GM23338 (cell line): ENCODE results near the gene IKBKG. TPM values are rescaled to one million over a fixed set of nuclear protein-coding genes. Genes with fewer than 3 reads are reported as not detected.

Experiments
- ATAC-seq: fragments of 200-7000 bp; cut with Tn5 transposase; 3 replicates; pipeline ENCODE4 v1.9.1; 2020
- DNase-seq: peaks from one replicate; pipeline ENCODE4 v3.0.0-alpha.2; 2015; ENCODE audit warnings: low spot score
- H2AFZ ChIP-seq: fragments of 200-600 bp; sonication (generic); 2 replicates; pipeline ENCODE4 v1.8.0; 2016; ENCODE audit warnings: antibody characterized with exemption, mild to moderate bottlenecking, moderate library complexity
- H3F3A ChIP-seq: fragments of 200-600 bp; sonication (generic); replicated peaks from 2 replicates; pipeline ENCODE4 v1.8.0; 2017; ENCODE audit warnings: antibody characterized with exemption, mixed run types, low read depth
- H3K27ac ChIP-seq: fragments of 200-600 bp; sonication (generic); 2 replicates; pipeline ENCODE4 v1.6.1; 2016; ENCODE audit warnings: low read depth
- H3K27me3 ChIP-seq: fragments of 200-600 bp; sonication (generic); 2 replicates; pipeline ENCODE4 v1.8.0; 2016; ENCODE audit warnings: mild to moderate bottlenecking, mixed run types, moderate library complexity; ENCODE audit not compliant: insufficient read depth
- H3K36me3 ChIP-seq: fragments of 200-600 bp; sonication (generic); 2 replicates; pipeline ENCODE4 v1.8.0; 2016; ENCODE audit warnings: mild to moderate bottlenecking; ENCODE audit not compliant: insufficient read depth
- H3K4me1 ChIP-seq: fragments of 200-600 bp; sonication (generic); 2 replicates; pipeline ENCODE4 v1.8.0; 2016; ENCODE audit warnings: mild to moderate bottlenecking, moderate library complexity; ENCODE audit not compliant: insufficient read depth
- H3K4me2 ChIP-seq: fragments of 200-600 bp; sonication (generic); 2 replicates; pipeline ENCODE4 v1.7.1; 2017; ENCODE audit warnings: mixed run types
- H3K4me3 ChIP-seq: fragments of 200-600 bp; sonication (generic); 2 replicates; pipeline ENCODE4 v1.6.1; 2016; ENCODE audit warnings: mixed run types
- H3K79me2 ChIP-seq: fragments of 200-600 bp; sonication (generic); replicated peaks from 2 replicates; pipeline ENCODE4 v1.8.0; 2017; ENCODE audit warnings: mild to moderate bottlenecking; ENCODE audit not compliant: insufficient read depth
- H3K9me2 ChIP-seq: fragments of 200-600 bp; sonication (generic); 2 replicates; pipeline ENCODE4 v1.8.0; 2017; ENCODE audit not compliant: insufficient read depth
- H4K20me1 ChIP-seq: fragments of 200-600 bp; sonication (generic); replicated peaks from 2 replicates; pipeline ENCODE4 v1.8.0; 2017; ENCODE audit warnings: mild to moderate bottlenecking; ENCODE audit not compliant: insufficient read depth
- H3K27ac Mint-ChIP-seq: 2 replicates; pipeline ENCODE4 v1.8.0; 2020; ENCODE audit warnings: inconsistent platforms, mild to moderate bottlenecking, moderate library complexity, mixed read lengths
- H3K27me3 Mint-ChIP-seq: 3 replicates; pipeline ENCODE4 v1.8.0; 2022; ENCODE audit warnings: low read depth, mild to moderate bottlenecking, moderate library complexity, mixed read lengths, inconsistent platforms; ENCODE audit not compliant: insufficient read depth, poor library complexity
- H3K36me3 Mint-ChIP-seq: 3 replicates; pipeline ENCODE4 v1.8.0; 2021; ENCODE audit warnings: low read depth, mild to moderate bottlenecking, inconsistent platforms, moderate library complexity, mixed read lengths
- H3K4me1 Mint-ChIP-seq: 3 replicates; pipeline ENCODE4 v1.8.0; 2020; ENCODE audit warnings: mild to moderate bottlenecking, inconsistent platforms, mixed read lengths
- H3K4me3 Mint-ChIP-seq: 3 replicates; pipeline ENCODE4 v1.8.0; 2021; ENCODE audit warnings: moderate library complexity, mild to moderate bottlenecking, inconsistent platforms, mixed read lengths
- H3K9me3 Mint-ChIP-seq: 3 replicates; pipeline ENCODE4 v1.8.0; 2020; ENCODE audit warnings: moderate library complexity, mild to moderate bottlenecking, inconsistent platforms, mixed read lengths
- EZH2 ChIP-seq: fragments of 200-600 bp; sonication (generic); IDR thresholded peaks from one replicate; pipeline ENCODE4 v1.8.0; 2017; ENCODE audit warnings: antibody characterized with exemption, mild to moderate bottlenecking, low read depth; ENCODE audit not compliant: unreplicated experiment
- EZH2phosphoT487 ChIP-seq: fragments of 200-600 bp; sonication (generic); IDR thresholded peaks from one replicate; pipeline ENCODE4 v1.8.1; 2018; ENCODE audit warnings: antibody characterized with exemption; ENCODE audit not compliant: unreplicated experiment
- JUNB ChIP-seq: IDR thresholded peaks from one replicate; pipeline ENCODE4 v1.6.1; 2016; ENCODE audit warnings: antibody characterized with exemption; ENCODE audit not compliant: unreplicated experiment
- NANOG ChIP-seq: IDR thresholded peaks from 2 replicates; pipeline ENCODE4 v1.6.1; 2016; ENCODE audit warnings: antibody characterized with exemption, borderline replicate concordance
- STAT1 ChIP-seq: IDR thresholded peaks from one replicate; pipeline ENCODE4 v1.6.1; 2016; ENCODE audit warnings: antibody characterized with exemption; ENCODE audit not compliant: unreplicated experiment
- ZNF114 ChIP-seq: fragments of 250-450 bp; sonication (Bioruptor Pico); IDR thresholded peaks from 2 replicates; pipeline ENCODE4 v1.5.0; 2020; ENCODE audit warnings: mild to moderate bottlenecking, moderate library complexity
- ZNF331 ChIP-seq: fragments of 250-450 bp; sonication (Bioruptor Pico); IDR thresholded peaks from 2 replicates; pipeline ENCODE4 v1.5.0; 2020; ENCODE audit warnings: low read depth, mild to moderate bottlenecking, moderate library complexity
- polyA plus RNA-seq: library from polyadenylated mRNA; unstranded; fragments of >200 nt; fragmentation: Nextera tagmentation; extraction: Ambion mirVana; gene quantifications from 2 replicates; pipeline ENCODE4 v1.2.1, GENCODE V29; 2016
- total RNA-seq: library from RNA; depleted of rRNA; stranded (reverse); fragments of >200 nt; shearing (Covaris generic); gene quantifications from 2 replicates; pipeline ENCODE4 v1.2.3, GENCODE V29; 2014
- TF ChIP-seq, protein P1 (sequence below): IDR thresholded peaks from one replicate; pipeline ENCODE4 v1.6.1; 2018; ENCODE audit warnings: antibody characterized with exemption; ENCODE audit not compliant: unreplicated experiment
- TF ChIP-seq, protein P2 (sequence below), 2 experiments: fragments of 200-600 bp in 1 of 2; sonication (generic) in 1 of 2; conservative IDR thresholded peaks; 2 replicates each; pipeline versions ENCODE4 v1.5.1 to v1.6.1; 2016 to 2017; ENCODE audit warnings: antibody characterized with exemption in 2 of 2, low read depth in 2 of 2, mild to moderate bottlenecking in 2 of 2, moderate library complexity in 1 of 2
- TF ChIP-seq, protein P3 (sequence below): IDR thresholded peaks from 2 replicates; pipeline ENCODE4 v1.6.1; 2016; ENCODE audit warnings: antibody characterized with exemption

Gene IKBKG
- total and polyA plus RNA-seq, 2 experiments from 2014 or later, result 11.5 to 14.9 TPM

DNA sequence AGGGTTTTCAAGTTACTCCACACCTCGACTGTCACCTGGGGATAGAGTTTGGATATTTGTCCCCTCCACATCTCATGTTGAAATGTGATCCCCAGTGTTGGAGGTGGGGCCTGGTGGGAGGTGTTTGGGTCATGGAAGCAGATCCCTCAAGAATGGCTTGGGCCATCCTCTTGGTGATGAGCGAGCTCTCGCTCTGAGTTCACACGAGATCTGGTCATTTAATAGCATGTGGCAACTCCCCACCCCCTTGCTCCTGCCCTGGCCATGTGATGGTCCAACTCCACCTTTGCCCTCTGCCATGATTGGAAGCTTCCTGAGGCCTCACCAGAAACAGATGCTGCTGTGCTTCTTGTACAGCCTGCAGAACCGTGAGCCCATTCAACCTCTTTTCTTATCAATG is 45.8 kb downstream of the IKBKG start (continued):
- TF ChIP-seq, protein P1, sequence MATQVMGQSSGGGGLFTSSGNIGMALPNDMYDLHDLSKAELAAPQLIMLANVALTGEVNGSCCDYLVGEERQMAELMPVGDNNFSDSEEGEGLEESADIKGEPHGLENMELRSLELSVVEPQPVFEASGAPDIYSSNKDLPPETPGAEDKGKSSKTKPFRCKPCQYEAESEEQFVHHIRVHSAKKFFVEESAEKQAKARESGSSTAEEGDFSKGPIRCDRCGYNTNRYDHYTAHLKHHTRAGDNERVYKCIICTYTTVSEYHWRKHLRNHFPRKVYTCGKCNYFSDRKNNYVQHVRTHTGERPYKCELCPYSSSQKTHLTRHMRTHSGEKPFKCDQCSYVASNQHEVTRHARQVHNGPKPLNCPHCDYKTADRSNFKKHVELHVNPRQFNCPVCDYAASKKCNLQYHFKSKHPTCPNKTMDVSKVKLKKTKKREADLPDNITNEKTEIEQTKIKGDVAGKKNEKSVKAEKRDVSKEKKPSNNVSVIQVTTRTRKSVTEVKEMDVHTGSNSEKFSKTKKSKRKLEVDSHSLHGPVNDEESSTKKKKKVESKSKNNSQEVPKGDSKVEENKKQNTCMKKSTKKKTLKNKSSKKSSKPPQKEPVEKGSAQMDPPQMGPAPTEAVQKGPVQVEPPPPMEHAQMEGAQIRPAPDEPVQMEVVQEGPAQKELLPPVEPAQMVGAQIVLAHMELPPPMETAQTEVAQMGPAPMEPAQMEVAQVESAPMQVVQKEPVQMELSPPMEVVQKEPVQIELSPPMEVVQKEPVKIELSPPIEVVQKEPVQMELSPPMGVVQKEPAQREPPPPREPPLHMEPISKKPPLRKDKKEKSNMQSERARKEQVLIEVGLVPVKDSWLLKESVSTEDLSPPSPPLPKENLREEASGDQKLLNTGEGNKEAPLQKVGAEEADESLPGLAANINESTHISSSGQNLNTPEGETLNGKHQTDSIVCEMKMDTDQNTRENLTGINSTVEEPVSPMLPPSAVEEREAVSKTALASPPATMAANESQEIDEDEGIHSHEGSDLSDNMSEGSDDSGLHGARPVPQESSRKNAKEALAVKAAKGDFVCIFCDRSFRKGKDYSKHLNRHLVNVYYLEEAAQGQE, result no peak
- TF ChIP-seq NANOG (no peak), JUNB (no peak)

DNA sequence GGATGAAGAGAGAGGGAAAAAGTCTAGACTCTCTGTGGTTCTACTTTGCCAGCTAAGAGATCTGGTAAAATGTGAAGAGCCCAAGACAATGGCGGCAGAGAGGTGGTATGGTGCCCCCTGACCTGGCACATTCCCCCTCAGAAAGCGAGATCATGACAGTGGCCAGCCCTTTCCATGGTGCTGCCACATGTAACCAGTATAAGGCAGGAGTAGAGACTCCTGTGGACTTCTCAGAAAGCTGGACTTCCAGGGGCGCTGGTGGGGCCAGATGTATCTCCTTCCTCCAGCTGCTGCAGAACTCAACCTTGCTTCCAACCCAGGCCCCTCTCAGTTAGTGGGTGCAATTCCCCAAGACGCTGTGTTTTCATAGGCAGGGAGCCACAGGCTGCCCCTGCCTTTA is 47.1 kb downstream of the IKBKG start:
- Mint-ChIP-seq H3K36me3 (peaks cover 23% of the 10 kb centered on the region), H3K9me3 (peaks cover 31% of the 10 kb centered on the region; the same call in 2 of the 3 replicates)
- no peak for ATAC-seq
- TF ChIP-seq ZNF331, result no peak
- no peak for TF ChIP-seq NANOG
- TF ChIP-seq, protein P2, sequence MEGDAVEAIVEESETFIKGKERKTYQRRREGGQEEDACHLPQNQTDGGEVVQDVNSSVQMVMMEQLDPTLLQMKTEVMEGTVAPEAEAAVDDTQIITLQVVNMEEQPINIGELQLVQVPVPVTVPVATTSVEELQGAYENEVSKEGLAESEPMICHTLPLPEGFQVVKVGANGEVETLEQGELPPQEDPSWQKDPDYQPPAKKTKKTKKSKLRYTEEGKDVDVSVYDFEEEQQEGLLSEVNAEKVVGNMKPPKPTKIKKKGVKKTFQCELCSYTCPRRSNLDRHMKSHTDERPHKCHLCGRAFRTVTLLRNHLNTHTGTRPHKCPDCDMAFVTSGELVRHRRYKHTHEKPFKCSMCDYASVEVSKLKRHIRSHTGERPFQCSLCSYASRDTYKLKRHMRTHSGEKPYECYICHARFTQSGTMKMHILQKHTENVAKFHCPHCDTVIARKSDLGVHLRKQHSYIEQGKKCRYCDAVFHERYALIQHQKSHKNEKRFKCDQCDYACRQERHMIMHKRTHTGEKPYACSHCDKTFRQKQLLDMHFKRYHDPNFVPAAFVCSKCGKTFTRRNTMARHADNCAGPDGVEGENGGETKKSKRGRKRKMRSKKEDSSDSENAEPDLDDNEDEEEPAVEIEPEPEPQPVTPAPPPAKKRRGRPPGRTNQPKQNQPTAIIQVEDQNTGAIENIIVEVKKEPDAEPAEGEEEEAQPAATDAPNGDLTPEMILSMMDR (conservative IDR thresholded peaks at IDR 0.05; ENCODE audit: low read depth in 2 of 2), result no peak
- TF ChIP-seq, protein P3, sequence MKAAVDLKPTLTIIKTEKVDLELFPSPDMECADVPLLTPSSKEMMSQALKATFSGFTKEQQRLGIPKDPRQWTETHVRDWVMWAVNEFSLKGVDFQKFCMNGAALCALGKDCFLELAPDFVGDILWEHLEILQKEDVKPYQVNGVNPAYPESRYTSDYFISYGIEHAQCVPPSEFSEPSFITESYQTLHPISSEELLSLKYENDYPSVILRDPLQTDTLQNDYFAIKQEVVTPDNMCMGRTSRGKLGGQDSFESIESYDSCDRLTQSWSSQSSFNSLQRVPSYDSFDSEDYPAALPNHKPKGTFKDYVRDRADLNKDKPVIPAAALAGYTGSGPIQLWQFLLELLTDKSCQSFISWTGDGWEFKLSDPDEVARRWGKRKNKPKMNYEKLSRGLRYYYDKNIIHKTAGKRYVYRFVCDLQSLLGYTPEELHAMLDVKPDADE, result no peak
- TF ChIP-seq STAT1, result no peak
- TF ChIP-seq ZNF114 (CRISPR knock-in tag), result no peak
- TF ChIP-seq JUNB, result no peak
- TF ChIP-seq EZH2phosphoT487, result no peak
- TF ChIP-seq EZH2, result no peak
- TF ChIP-seq, protein P1, result no peak

More for the DNA sequence above, 47.1 kb downstream of the IKBKG start:
- Histone ChIP-seq H3K27ac (no peak overlapping the region), H3K4me2 (no peak overlapping the region), H3K79me2 (no peaks in the 10 kb centered on the region), H2AFZ (no peak overlapping the region), H3F3A (no peaks in the 10 kb centered on the region), H3K4me3 (no peak overlapping the region), H3K36me3 (no peaks in the 10 kb centered on the region), H3K27me3 (no peaks in the 10 kb centered on the region), H3K4me1 (peaks cover 11% of the 10 kb centered on the region), H4K20me1 (no peaks in the 10 kb centered on the region), H3K9me2 (no peaks in the 10 kb centered on the region)
- DNase-seq, result no peak
- peaks cover 23% of the 10 kb centered on the region for H3K4me1 Mint-ChIP-seq
- H3K4me3 Mint-ChIP-seq, result no peak overlapping the region
- H3K27ac Mint-ChIP-seq, result no peak overlapping the region
- H3K27me3 Mint-ChIP-seq, result peaks cover 1% of the 10 kb centered on the region
